ENCODE data around the gene C2orf80. TPM values are rescaled to one million over a fixed set of nuclear protein-coding genes. Genes with fewer than 3 reads are reported as not detected.
"Not testable (repeated sequence)": the region's sequence is repeated elsewhere in the genome, so short reads cannot be mapped to it uniquely, and the experiment has no call there.

Gene C2orf80
- total RNA-seq, 3 donors from 2014 or later (not counting 1 experiment from before 2014, with no cell fraction given), result not detected

DNA sequence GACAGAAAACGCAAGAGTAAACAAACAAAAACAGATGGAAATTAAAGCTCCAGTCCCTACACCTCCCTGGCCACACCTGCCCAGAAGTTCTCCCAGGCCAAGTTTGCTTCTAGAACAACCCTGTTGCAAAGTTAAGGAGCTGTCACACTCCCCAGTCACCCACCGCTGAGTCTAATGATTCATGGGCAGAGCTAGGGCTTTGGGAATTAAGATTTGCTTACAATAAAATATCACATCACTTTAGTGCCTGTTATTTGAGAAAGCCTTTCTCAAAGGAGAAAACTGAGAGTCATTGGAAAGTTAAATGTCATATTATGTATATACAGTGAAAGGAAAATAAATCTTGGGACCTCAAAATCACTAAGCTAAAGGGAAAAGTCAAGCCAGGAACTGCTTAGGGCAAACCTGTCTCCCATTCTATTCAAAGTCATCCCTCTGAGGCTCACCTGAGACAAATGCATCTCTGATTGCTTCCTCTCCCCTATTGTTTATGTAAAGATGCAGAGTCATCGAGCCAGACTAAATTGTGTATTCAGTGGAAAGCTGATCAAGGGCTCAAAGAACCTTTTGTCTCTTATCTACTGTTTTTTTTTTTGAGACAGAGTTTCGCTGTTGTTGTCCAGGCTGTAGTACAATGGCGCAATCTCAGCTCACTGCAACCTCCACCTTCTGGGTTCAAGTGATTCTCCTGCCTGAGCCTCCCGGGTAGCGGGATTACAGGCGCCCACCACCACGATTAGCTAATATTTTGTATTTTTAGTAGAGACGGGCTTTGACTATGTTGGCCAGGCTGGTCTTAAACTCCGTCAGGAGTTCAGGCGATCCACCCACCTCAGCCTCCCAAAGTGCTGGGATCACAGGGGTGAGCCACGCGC is 46.7 kb downstream of the C2orf80 start:
- TF ChIP-seq, protein P1, sequence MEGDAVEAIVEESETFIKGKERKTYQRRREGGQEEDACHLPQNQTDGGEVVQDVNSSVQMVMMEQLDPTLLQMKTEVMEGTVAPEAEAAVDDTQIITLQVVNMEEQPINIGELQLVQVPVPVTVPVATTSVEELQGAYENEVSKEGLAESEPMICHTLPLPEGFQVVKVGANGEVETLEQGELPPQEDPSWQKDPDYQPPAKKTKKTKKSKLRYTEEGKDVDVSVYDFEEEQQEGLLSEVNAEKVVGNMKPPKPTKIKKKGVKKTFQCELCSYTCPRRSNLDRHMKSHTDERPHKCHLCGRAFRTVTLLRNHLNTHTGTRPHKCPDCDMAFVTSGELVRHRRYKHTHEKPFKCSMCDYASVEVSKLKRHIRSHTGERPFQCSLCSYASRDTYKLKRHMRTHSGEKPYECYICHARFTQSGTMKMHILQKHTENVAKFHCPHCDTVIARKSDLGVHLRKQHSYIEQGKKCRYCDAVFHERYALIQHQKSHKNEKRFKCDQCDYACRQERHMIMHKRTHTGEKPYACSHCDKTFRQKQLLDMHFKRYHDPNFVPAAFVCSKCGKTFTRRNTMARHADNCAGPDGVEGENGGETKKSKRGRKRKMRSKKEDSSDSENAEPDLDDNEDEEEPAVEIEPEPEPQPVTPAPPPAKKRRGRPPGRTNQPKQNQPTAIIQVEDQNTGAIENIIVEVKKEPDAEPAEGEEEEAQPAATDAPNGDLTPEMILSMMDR (IDR thresholded peaks at IDR 0.05), result no peak
- WGBS (ENCODE audit: insufficient coverage), result 82% methylated on average over 13 of the region's 14 CpGs
- H3K27ac ChIP-seq (ENCODE audit: low read length), result no peak overlapping the region
- H3K36me3 ChIP-seq (ENCODE audit: control insufficient read depth, insufficient read depth, low read length), result no peaks in the 10 kb centered on the region
- Mint-ChIP-seq H3K4me3 (no peak overlapping the region), H3K27ac (no peak overlapping the region), H3K27me3 (ENCODE audit: low read depth in 2 of 2) (no peaks in the 10 kb centered on the region), H3K9me3 (no peaks in the 10 kb centered on the region), H3K4me1 (no peaks in the 10 kb centered on the region), H3K36me3 (no peaks in the 10 kb centered on the region)
- intact Hi-C loops (cut with micrococcal nuclease), result no loop called here
- no peaks in the 10 kb centered on the region for H3K27me3 ChIP-seq (ENCODE audit: control insufficient read depth, insufficient read depth, low read length)
- no peak for ATAC-seq
- H3K4me1 ChIP-seq (ENCODE audit: control insufficient read depth, insufficient read depth, low read length), result no peaks in the 10 kb centered on the region
- H3K9me3 ChIP-seq (ENCODE audit: control insufficient read depth, insufficient read depth, low read length), result no peaks in the 10 kb centered on the region
- no peak for DNase-seq
- H3K4me3 ChIP-seq (ENCODE audit: low read length), result no peak overlapping the region

DNA sequence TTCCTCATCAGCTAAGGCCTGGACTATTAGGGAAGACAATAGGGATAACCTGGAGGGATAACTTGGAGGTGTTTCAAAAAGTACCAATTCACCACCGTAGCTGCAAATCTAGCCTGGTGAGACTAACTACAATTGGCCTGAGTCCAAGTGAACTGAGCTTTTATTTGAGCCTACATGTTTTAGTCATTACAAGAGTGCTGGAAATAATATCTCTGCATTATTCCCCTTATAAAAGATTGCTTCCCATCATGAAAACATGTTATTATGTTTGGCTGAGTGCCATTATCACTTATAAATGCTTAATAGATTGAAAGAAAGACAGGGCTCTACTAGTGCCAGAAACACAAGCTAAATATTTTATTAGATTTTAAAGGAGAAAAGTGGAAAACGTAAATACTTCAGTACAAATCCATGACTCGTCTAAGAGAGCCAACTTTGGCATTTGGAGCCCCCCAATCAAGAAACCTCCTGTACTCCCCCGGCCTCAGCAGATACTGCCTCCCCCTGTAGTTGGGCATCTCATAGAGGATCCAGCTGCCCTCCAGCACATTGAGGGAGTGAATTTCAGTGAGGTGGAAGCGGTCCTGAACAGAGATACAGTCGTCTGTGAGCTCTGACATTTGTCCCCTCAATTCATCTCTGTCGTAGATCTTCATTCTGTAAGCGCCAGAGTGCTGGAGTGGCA is 47.4 kb downstream of the C2orf80 start:
- 86% methylated on average over 8 of the region's 8 CpGs for WGBS (ENCODE audit: insufficient coverage)
- ATAC-seq (no peak), DNase-seq (no peak)
- Histone ChIP-seq H3K27ac (ENCODE audit: low read length) (no peak overlapping the region), H3K4me3 (ENCODE audit: low read length) (no peak overlapping the region), H3K4me1 (ENCODE audit: control insufficient read depth, insufficient read depth, low read length) (no peaks in the 10 kb centered on the region), H3K36me3 (ENCODE audit: control insufficient read depth, insufficient read depth, low read length) (no peaks in the 10 kb centered on the region), H3K9me3 (ENCODE audit: control insufficient read depth, insufficient read depth, low read length) (no peaks in the 10 kb centered on the region), H3K27me3 (ENCODE audit: control insufficient read depth, insufficient read depth, low read length) (no peaks in the 10 kb centered on the region)
- intact Hi-C loops (cut with micrococcal nuclease), result no loop called here
- Mint-ChIP-seq H3K36me3 (no peaks in the 10 kb centered on the region), H3K4me3 (no peak overlapping the region), H3K27ac (no peak overlapping the region), H3K4me1 (no peaks in the 10 kb centered on the region), H3K27me3 (ENCODE audit: low read depth in 2 of 2) (no peaks in the 10 kb centered on the region), H3K9me3 (no peaks in the 10 kb centered on the region)
- TF ChIP-seq, protein P1 (IDR thresholded peaks at IDR 0.05), result no peak

DNA sequence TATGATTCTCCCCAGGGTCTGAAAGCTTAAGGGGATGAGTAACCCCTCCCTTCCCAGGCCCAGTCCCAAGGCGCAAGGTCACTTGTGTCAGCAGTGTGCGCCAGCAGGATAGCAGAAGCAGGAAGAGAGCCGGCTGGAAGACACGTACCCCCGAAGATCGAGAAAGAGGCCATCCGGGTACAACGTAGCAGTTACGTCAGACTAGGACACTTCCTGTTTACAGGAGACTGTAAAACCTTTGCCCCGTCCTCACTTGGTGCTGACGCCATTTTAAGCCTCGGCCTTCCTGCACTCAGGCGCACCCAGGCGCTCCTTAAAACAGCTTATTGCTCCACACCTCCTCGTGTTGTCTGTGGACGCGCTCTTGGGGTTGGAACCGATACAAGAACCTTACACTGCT is 50.4 kb downstream of the C2orf80 start:
- Histone ChIP-seq H3K27me3 (ENCODE audit: control insufficient read depth, insufficient read depth, low read length) (no peaks in the 10 kb centered on the region), H3K4me3 (ENCODE audit: low read length) (no peak overlapping the region), H3K4me1 (ENCODE audit: control insufficient read depth, insufficient read depth, low read length) (peaks cover 15% of the 10 kb centered on the region), H3K9me3 (ENCODE audit: control insufficient read depth, insufficient read depth, low read length) (no peaks in the 10 kb centered on the region), H3K36me3 (ENCODE audit: control insufficient read depth, insufficient read depth, low read length) (no peaks in the 10 kb centered on the region), H3K27ac (ENCODE audit: low read length) (no peak overlapping the region)
- Mint-ChIP-seq H3K4me3 (no peak overlapping the region), H3K9me3 (no peaks in the 10 kb centered on the region), H3K36me3 (no peaks in the 10 kb centered on the region), H3K4me1 (peaks cover 12% of the 10 kb centered on the region in 2 donors), H3K27ac (no peak overlapping the region), H3K27me3 (ENCODE audit: low read depth in 2 of 2) (no peaks in the 10 kb centered on the region)
- TF ChIP-seq, protein P1 (IDR thresholded peaks at IDR 0.05), result no peak
- no peak for ATAC-seq
- WGBS (ENCODE audit: insufficient coverage), result 88% methylated on average over 18 of the region's 18 CpGs
- DNase-seq, result no peak
- intact Hi-C loops (cut with micrococcal nuclease), result no loop called here

DNA sequence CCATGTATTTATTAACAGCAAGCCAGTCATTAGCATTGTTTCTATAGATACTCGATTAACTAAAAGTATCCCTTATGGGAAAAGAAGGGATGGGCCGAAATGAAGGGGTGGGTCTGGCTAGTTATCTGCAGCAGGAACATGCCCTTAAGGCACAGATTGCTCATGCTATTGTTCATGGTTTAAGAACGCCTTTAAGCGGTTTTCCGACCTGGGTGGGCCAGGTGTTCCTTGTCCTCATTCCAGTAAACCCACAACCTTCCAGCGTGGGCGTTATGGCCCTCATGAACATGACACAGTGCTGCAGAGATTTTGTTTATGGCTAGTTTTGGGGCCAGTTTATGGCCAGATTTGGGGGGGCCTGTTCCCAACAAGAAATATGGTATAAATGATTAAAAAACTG is 51.5 kb downstream of the C2orf80 start:
- intact Hi-C loops (cut with micrococcal nuclease); DNase-seq; H3K27ac Mint-ChIP-seq; H3K27me3 Mint-ChIP-seq (ENCODE audit: low read depth in 2 of 2); H3K4me3 Mint-ChIP-seq; ATAC-seq; H3K4me3 ChIP-seq (ENCODE audit: low read length); H3K9me3 ChIP-seq (ENCODE audit: control insufficient read depth, insufficient read depth, low read length); H3K27me3 ChIP-seq (ENCODE audit: control insufficient read depth, insufficient read depth, low read length); H3K36me3 Mint-ChIP-seq; H3K27ac ChIP-seq (ENCODE audit: low read length); H3K36me3 ChIP-seq (ENCODE audit: control insufficient read depth, insufficient read depth, low read length); H3K9me3 Mint-ChIP-seq: not testable (repeated sequence)
- H3K4me1 Mint-ChIP-seq, result peaks cover 12% of the 10 kb centered on the region in 2 donors
- H3K4me1 ChIP-seq (ENCODE audit: control insufficient read depth, insufficient read depth, low read length), result peaks cover 19% of the 10 kb centered on the region
- 97% methylated on average over 7 of the region's 7 CpGs for WGBS (ENCODE audit: insufficient coverage)
